Kidney (tissue), 14 donors: ENCODE results near the gene CRIM1. TPM values are rescaled to one million over a fixed set of nuclear protein-coding genes. Genes with fewer than 3 reads are reported as not detected.

Source experiments
- DNase-seq, 5 donors: peaks; one replicate each; pipeline ENCODE4 v3.0.0-alpha.2; 2013 to 2020
- FAIRE-seq: peaks from 2 replicates; lab custom pipeline; 2012; peaks lifted over from hg19 to GRCh38; lab: Jason Lieb, UNC
- H3K27ac ChIP-seq, 2 donors: one replicate each; pipeline ENCODE4 v1.7.0; 2013; ENCODE audit warnings: low read depth in 2 of 2, low read length in 2 of 2, inconsistent platforms in 1 of 2
- H3K27me3 ChIP-seq: one replicate; pipeline ENCODE4 v1.7.1; 2013; ENCODE audit warnings: low read length, inconsistent platforms; ENCODE audit not compliant: control insufficient read depth, insufficient read depth
- H3K36me3 ChIP-seq, 3 donors: one replicate each; pipeline versions ENCODE4 v1.7.0 to v1.7.1; 2013; ENCODE audit warnings: low read length in 3 of 3, control low read depth in 1 of 3, inconsistent platforms in 1 of 3; ENCODE audit not compliant: insufficient read depth in 3 of 3, control insufficient read depth in 2 of 3
- H3K4me1 ChIP-seq, 3 donors: one replicate each; pipeline versions ENCODE4 v1.7.0 to v1.7.1; 2013; ENCODE audit warnings: low read length in 3 of 3, inconsistent platforms in 1 of 3, low read depth in 1 of 3; ENCODE audit not compliant: control insufficient read depth in 2 of 3, insufficient read depth in 2 of 3
- H3K4me3 ChIP-seq, 3 donors: one replicate each; pipeline versions ENCODE4 v1.7.0 to v1.8.1; 2013; ENCODE audit warnings: low read length in 3 of 3, control low read depth in 1 of 3, inconsistent platforms in 1 of 3
- H3K9ac ChIP-seq, 3 donors: one replicate each; pipeline versions ENCODE4 v1.7.0 to v1.7.1; 2013; ENCODE audit warnings: low read length in 3 of 3, control low read depth in 1 of 3, inconsistent platforms in 1 of 3
- H3K9me3 ChIP-seq, 3 donors: one replicate each; pipeline versions ENCODE4 v1.7.0 to v1.7.1; 2013; ENCODE audit warnings: low read length in 3 of 3, control low read depth in 1 of 3, inconsistent platforms in 1 of 3; ENCODE audit not compliant: control insufficient read depth in 2 of 3, insufficient read depth in 1 of 3
- intact Hi-C: fragments of 100-400 bp; cut with DNase I; formaldehyde crosslinking; loops from one replicate; pipeline ENCODE4 v1.11.1; 2022
- polyA plus RNA-seq: library from polyadenylated mRNA; stranded (reverse); fragments of 350-450 nt; fragmentation: Illumina TruSeq; extraction: RNeasy Lipid Tissue Mini Kit (QIAGEN cat#74804); gene quantifications from one replicate; pipeline ENCODE4 v1.2.3, GENCODE V29; 2014; ENCODE audit warnings: low read depth, low replicate concordance; ENCODE audit not compliant: insufficient read depth
- total RNA-seq: library from RNA; stranded (reverse); fragmentation: NEBNext Ultra II Directional; extraction: Animal tissue kit (Norgen Biotek cat#: 25700); gene quantifications from one replicate; pipeline ENCODE4 v1.2.1, GENCODE V29; 2021
- TF ChIP-seq, protein P1 (sequence below): IDR thresholded peaks from 3 replicates; pipeline ENCODE4 v1.5.1; 2012; ENCODE audit warnings: mild to moderate bottlenecking, moderate library complexity, borderline replicate concordance; ENCODE audit not compliant: insufficient read depth; ENCODE audit errors: extremely low read depth
- donor health status: control.
- donor health status: control.
- donor health status: control.
- donor health status: control.
- donor health status: control.
- donor health status: DM: yes; HTN: yes; CAD: no.
- donor health status: Normal renal cell carcinoma (clear cell type).

Gene CRIM1
- total and polyA plus RNA-seq, 2 donors from 2014 or later, result 47.2 to 154 TPM

GRCh38 chr2:36382472-36382871 is 26.9 kb downstream of the CRIM1 start:
- Histone ChIP-seq H3K4me1 (peaks cover 0 to 36% (median 21%) of the 10 kb centered on the region in 3 donors), H3K9me3 (no peaks in the 10 kb centered on the region), H3K36me3 (peaks cover 0 to 6% (median 0%) of the 10 kb centered on the region in 3 donors), H3K27me3 (no peaks in the 10 kb centered on the region), H3K4me3 (no peak overlapping the region), H3K9ac (no peak overlapping the region), H3K27ac (no peak overlapping the region)
- intact Hi-C loops, result no loop called here
- TF ChIP-seq, protein P1, sequence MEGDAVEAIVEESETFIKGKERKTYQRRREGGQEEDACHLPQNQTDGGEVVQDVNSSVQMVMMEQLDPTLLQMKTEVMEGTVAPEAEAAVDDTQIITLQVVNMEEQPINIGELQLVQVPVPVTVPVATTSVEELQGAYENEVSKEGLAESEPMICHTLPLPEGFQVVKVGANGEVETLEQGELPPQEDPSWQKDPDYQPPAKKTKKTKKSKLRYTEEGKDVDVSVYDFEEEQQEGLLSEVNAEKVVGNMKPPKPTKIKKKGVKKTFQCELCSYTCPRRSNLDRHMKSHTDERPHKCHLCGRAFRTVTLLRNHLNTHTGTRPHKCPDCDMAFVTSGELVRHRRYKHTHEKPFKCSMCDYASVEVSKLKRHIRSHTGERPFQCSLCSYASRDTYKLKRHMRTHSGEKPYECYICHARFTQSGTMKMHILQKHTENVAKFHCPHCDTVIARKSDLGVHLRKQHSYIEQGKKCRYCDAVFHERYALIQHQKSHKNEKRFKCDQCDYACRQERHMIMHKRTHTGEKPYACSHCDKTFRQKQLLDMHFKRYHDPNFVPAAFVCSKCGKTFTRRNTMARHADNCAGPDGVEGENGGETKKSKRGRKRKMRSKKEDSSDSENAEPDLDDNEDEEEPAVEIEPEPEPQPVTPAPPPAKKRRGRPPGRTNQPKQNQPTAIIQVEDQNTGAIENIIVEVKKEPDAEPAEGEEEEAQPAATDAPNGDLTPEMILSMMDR, result no peak
- FAIRE-seq (no peak), DNase-seq (no peak)

GRCh38 chr2:36383726-36384125 is 28.1 kb downstream of the CRIM1 start:
- peaks cover 0 to 34% (median 25%) of the 10 kb centered on the region in 3 donors for H3K4me1 ChIP-seq
- H3K9ac ChIP-seq, result no peak overlapping the region
- no peaks in the 10 kb centered on the region for H3K27me3 ChIP-seq
- H3K27ac ChIP-seq, result no peak overlapping the region
- no peaks in the 10 kb centered on the region for H3K9me3 ChIP-seq
- H3K36me3 ChIP-seq, result peaks cover 0 to 6% (median 0%) of the 10 kb centered on the region in 3 donors
- H3K4me3 ChIP-seq, result no peak overlapping the region
- FAIRE-seq (no peak), DNase-seq (no peak)
- intact Hi-C loops, result no loop called here
- TF ChIP-seq, protein P1, result no peak

GRCh38 chr2:36384454-36384853 is 28.9 kb downstream of the CRIM1 start:
- H3K9me3 ChIP-seq, result no peaks in the 10 kb centered on the region
- H3K4me1 ChIP-seq, result peaks cover 0 to 33% (median 27%) of the 10 kb centered on the region in 3 donors
- intact Hi-C loops, result no loop called here
- H3K9ac ChIP-seq, result no peak overlapping the region
- TF ChIP-seq, protein P1, result no peak
- H3K36me3 ChIP-seq, result peaks cover 0 to 6% (median 0%) of the 10 kb centered on the region in 3 donors
- FAIRE-seq (no peak), DNase-seq (no peak)
- H3K27me3 ChIP-seq, result no peaks in the 10 kb centered on the region
- no peak overlapping the region for H3K4me3 ChIP-seq
- no peak overlapping the region for H3K27ac ChIP-seq

GRCh38 chr2:36385603-36386002 is 30.0 kb downstream of the CRIM1 start:
- TF ChIP-seq, protein P1, result no peak
- DNase-seq (no peak), FAIRE-seq (no peak)
- no peaks in the 10 kb centered on the region for H3K27me3 ChIP-seq
- H3K9me3 ChIP-seq, result no peaks in the 10 kb centered on the region
- no peak overlapping the region for H3K27ac ChIP-seq
- intact Hi-C loops, result no loop called here
- no peak overlapping the region for H3K4me3 ChIP-seq
- peaks cover 0 to 27% (median 23%) of the 10 kb centered on the region in 3 donors for H3K4me1 ChIP-seq
- no peak overlapping the region for H3K9ac ChIP-seq
- H3K36me3 ChIP-seq, result no peaks in the 10 kb centered on the region
